Measurements from ENCODE around the gene VAV3.
"Not testable (repeated sequence)": the region's sequence is repeated elsewhere in the genome, so short reads cannot be mapped to it uniquely, and the experiment has no call there.

The VAV3 gene

GRCh38 chr1:107879927-107880326 is 85.1 kb downstream of the VAV3 start:
- DNase-seq = no peak

- DNase-seq = no peak
Measured at GRCh38 chr1:107879346-107879745, 85.6 kb downstream of the VAV3 start.

- no peak for DNase-seq
Measured at GRCh38 chr1:107877745-107878144, 87.2 kb downstream of the VAV3 start.

GRCh38 chr1:107877092-107877491 is 87.9 kb downstream of the VAV3 start:
- DNase-seq = no peak

- DNase-seq = no peak
Measured at GRCh38 chr1:107875689-107876088, 89.3 kb downstream of the VAV3 start.

GRCh38 chr1:107874221-107874620 is 90.8 kb downstream of the VAV3 start:
- no peak for DNase-seq

- no peak for DNase-seq
Measured at GRCh38 chr1:107871687-107872395, 93.1 kb downstream of the VAV3 start.

- no peak for DNase-seq
Measured at GRCh38 chr1:107871259-107871658, 93.7 kb downstream of the VAV3 start.

- DNase-seq = no peak
Measured at GRCh38 chr1:107870696-107871095, 94.3 kb downstream of the VAV3 start.

- no peak for DNase-seq
Measured at GRCh38 chr1:107867897-107868296, 97.1 kb downstream of the VAV3 start.

- DNase-seq = no peak
Measured at GRCh38 chr1:107867422-107867821, 97.6 kb downstream of the VAV3 start.

- DNase-seq = no peak
Measured at GRCh38 chr1:107866870-107867269, 98.1 kb downstream of the VAV3 start.

GRCh38 chr1:107865627-107866026 is 99.4 kb downstream of the VAV3 start:
- DNase-seq = no peak

GRCh38 chr1:107863342-107863741 is 101.6 kb downstream of the VAV3 start:
- no peak for DNase-seq

- no peak for DNase-seq
Measured at GRCh38 chr1:107862064-107862463, 102.9 kb downstream of the VAV3 start.

- DNase-seq = no peak
Measured at GRCh38 chr1:107858323-107858722, 106.7 kb downstream of the VAV3 start.

- no peak for DNase-seq
Measured at GRCh38 chr1:107851418-107851817, 113.6 kb downstream of the VAV3 start.

GRCh38 chr1:107844541-107845194 is 120.3 kb downstream of the VAV3 start:
- not testable (repeated sequence) for DNase-seq

- no peak for DNase-seq
Measured at GRCh38 chr1:107843989-107844388, 121.0 kb downstream of the VAV3 start.

GRCh38 chr1:107842241-107842640 is 122.7 kb downstream of the VAV3 start:
- no peak for DNase-seq

- DNase-seq = no peak
Measured at GRCh38 chr1:107840725-107841124, 124.3 kb downstream of the VAV3 start.

- no peak for DNase-seq
Measured at GRCh38 chr1:107838056-107838455, 126.9 kb downstream of the VAV3 start.

GRCh38 chr1:107835151-107835670 is 129.8 kb downstream of the VAV3 start:
- DNase-seq = no peak

GRCh38 chr1:107833061-107833460 is 131.9 kb downstream of the VAV3 start:
- DNase-seq = no peak

- no peak for DNase-seq
Measured at GRCh38 chr1:107831921-107832320, 133.1 kb downstream of the VAV3 start.
